DOHH2 (cell line): ENCODE data around the gene TMEM92.

Source experiments
- H3F3A ChIP-seq: fragments of 200-600 bp; sonication (generic), shearing (Covaris generic); 2 replicates; pipeline ENCODE4 v1.6.0; 2016; ENCODE audit warnings: antibody characterized with exemption, mild to moderate bottlenecking; ENCODE audit not compliant: control insufficient read depth, insufficient read depth
- H3K27ac ChIP-seq: fragments of 200-600 bp; sonication (generic); 2 replicates; pipeline ENCODE4 v1.5.1; 2014; ENCODE audit warnings: low read depth, mild to moderate bottlenecking, low read length, moderate library complexity
- H3K27me3 ChIP-seq: fragments of 200-600 bp; sonication (generic); 2 replicates; pipeline ENCODE4 v1.6.1; 2014; ENCODE audit warnings: mild to moderate bottlenecking, low read length, mixed read lengths; ENCODE audit not compliant: control insufficient read depth
- H3K36me3 ChIP-seq: fragments of 200-600 bp; sonication (generic); 2 replicates; pipeline ENCODE4 v1.6.1; 2014; ENCODE audit warnings: mild to moderate bottlenecking, low read length, moderate library complexity, mixed read lengths; ENCODE audit not compliant: control insufficient read depth
- H3K4me1 ChIP-seq: fragments of 200-600 bp; sonication (generic); 2 replicates; pipeline ENCODE4 v1.6.1; 2014; ENCODE audit warnings: mild to moderate bottlenecking, low read length, mixed read lengths; ENCODE audit not compliant: control insufficient read depth
- H3K4me2 ChIP-seq: fragments of 200-600 bp; sonication (generic); 2 replicates; pipeline ENCODE4 v1.6.0; 2014; ENCODE audit warnings: mild to moderate bottlenecking, low read length, moderate library complexity
- H3K4me3 ChIP-seq: fragments of 200-600 bp; sonication (generic); 2 replicates; pipeline ENCODE4 v1.5.1; 2014; ENCODE audit warnings: mild to moderate bottlenecking, low read length, mixed read lengths
- H3K79me2 ChIP-seq: fragments of 200-600 bp; sonication (generic); 2 replicates; pipeline ENCODE4 v1.6.1; 2014; ENCODE audit warnings: mild to moderate bottlenecking, low read length, mixed read lengths; ENCODE audit not compliant: control insufficient read depth
- H3K9me2 ChIP-seq: fragments of 200-600 bp; sonication (generic); replicated peaks from 2 replicates; pipeline ENCODE4 v1.6.1; 2014; ENCODE audit warnings: mild to moderate bottlenecking, low read length, mixed read lengths; ENCODE audit not compliant: control insufficient read depth
- H3K9me3 ChIP-seq: fragments of 200-600 bp; sonication (generic); 2 replicates; pipeline ENCODE4 v1.6.1; 2014; ENCODE audit warnings: antibody characterized with exemption, low read length, mixed read lengths; ENCODE audit not compliant: control insufficient read depth, insufficient read depth
- H4K20me1 ChIP-seq: fragments of 200-600 bp; sonication (generic); 2 replicates; pipeline ENCODE4 v1.6.0; 2014; ENCODE audit warnings: low read depth, mild to moderate bottlenecking, antibody characterized with exemption, low read length, moderate library complexity; ENCODE audit not compliant: control insufficient read depth, insufficient read depth
- EZH2phosphoT487 ChIP-seq: fragments of 200-600 bp; sonication (generic); IDR thresholded peaks from 2 replicates; pipeline ENCODE4 v1.6.1; 2017; ENCODE audit warnings: borderline replicate concordance, mild to moderate bottlenecking, antibody characterized with exemption, low read length, moderate library complexity, mixed read lengths
- TF ChIP-seq, protein P1 (sequence below): fragments of 200-600 bp; sonication (generic); IDR thresholded peaks from one replicate; pipeline ENCODE4 v1.5.1; 2014; ENCODE audit warnings: antibody characterized with exemption, mild to moderate bottlenecking, low read depth, low read length; ENCODE audit not compliant: poor library complexity, severe bottlenecking

Gene TMEM92

DNA sequence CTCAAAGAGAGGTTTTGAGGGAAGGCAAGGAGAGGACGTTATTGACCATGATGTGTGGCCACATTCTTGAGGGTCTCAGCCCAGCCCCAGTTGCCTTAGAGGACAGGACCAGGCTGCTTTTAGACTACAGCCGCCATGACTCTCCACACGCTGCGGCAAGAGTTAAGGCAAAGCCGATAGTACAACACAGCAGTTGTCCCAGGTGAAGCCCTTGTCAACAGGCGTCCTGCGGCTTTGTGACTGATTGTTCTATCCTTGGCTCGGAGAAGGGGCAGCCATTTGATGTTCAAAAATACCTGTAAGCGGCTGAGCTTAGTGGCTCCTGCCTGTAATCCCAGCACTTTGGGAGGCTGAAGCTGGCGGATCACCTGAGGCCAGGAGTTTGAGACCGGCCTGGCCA is 28.8 kb downstream of the TMEM92 start:
- TF ChIP-seq, protein P1, sequence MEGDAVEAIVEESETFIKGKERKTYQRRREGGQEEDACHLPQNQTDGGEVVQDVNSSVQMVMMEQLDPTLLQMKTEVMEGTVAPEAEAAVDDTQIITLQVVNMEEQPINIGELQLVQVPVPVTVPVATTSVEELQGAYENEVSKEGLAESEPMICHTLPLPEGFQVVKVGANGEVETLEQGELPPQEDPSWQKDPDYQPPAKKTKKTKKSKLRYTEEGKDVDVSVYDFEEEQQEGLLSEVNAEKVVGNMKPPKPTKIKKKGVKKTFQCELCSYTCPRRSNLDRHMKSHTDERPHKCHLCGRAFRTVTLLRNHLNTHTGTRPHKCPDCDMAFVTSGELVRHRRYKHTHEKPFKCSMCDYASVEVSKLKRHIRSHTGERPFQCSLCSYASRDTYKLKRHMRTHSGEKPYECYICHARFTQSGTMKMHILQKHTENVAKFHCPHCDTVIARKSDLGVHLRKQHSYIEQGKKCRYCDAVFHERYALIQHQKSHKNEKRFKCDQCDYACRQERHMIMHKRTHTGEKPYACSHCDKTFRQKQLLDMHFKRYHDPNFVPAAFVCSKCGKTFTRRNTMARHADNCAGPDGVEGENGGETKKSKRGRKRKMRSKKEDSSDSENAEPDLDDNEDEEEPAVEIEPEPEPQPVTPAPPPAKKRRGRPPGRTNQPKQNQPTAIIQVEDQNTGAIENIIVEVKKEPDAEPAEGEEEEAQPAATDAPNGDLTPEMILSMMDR: no peak
- TF ChIP-seq EZH2phosphoT487: no peak

DNA sequence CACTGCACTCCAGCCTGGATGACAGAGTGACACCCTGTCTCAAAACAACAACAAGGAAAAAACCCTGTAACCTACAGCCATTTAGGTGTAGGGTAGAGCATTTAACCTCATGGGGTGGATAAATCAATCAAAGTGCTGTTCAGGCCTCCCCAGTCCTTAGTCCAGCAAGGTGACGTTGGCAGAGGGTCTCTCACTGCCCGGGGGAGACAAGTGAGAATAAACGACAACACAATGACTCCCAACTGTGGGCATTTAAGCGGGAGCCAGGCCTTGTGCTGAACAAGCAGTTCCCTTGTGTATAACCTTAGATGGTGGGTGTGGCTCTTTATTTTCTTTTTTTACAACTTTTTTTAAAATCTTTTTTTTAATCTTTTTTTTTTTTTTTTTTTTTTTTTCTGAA is 29.3 kb downstream of the TMEM92 start:
- TF ChIP-seq, protein P1: no peak
- TF ChIP-seq EZH2phosphoT487: no peak

More for the DNA sequence above, 28.8 kb downstream of the TMEM92 start:
- Histone ChIP-seq H4K20me1 (no peaks in the 10 kb centered on the region), H3K9me3 (no peaks in the 10 kb centered on the region), H3K36me3 (no peaks in the 10 kb centered on the region), H3K79me2 (no peaks in the 10 kb centered on the region), H3K27ac (no peak overlapping the region), H3K27me3 (peaks cover 15% of the 10 kb centered on the region), H3K4me3 (no peak overlapping the region), H3K4me2 (no peak overlapping the region), H3F3A (no peaks in the 10 kb centered on the region), H3K9me2 (no peaks in the 10 kb centered on the region), H3K4me1 (no peaks in the 10 kb centered on the region)

DNA sequence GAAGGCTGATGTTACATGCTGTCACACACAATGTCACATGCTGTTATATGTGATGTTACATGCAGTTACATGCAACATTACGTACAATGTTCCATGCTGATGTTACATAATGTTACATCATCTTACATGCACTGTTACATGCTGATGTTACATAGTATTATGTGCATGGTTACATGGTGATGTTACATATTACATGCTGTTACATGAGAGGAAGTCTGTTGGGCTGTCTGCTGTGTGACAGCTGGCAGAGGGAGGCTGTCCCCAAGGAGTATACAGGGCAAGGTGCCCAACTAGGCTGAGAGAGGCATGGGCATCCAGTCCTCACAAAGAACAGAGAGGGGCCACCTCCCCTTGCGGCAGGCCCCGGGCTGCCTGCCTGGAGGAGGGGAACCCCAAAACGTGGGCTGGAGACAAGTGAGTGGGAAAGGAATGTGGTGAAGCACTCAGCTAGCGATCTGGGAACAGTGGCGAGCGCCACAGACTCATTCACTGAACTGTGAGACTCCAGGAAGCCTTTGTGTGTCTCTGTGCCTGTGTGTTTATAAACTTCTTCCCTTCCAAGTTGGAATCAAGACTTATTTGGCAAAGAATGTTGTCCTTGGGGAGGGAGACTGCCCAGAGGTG is 30.6 kb downstream of the TMEM92 start:
- Histone ChIP-seq H3F3A (no peaks in the 10 kb centered on the region), H3K27me3 (peaks cover 21% of the 10 kb centered on the region), H4K20me1 (no peaks in the 10 kb centered on the region), H3K27ac (no peak overlapping the region), H3K4me1 (no peaks in the 10 kb centered on the region), H3K4me3 (no peak overlapping the region), H3K4me2 (no peak overlapping the region), H3K36me3 (no peaks in the 10 kb centered on the region), H3K9me3 (no peaks in the 10 kb centered on the region), H3K9me2 (no peaks in the 10 kb centered on the region), H3K79me2 (no peaks in the 10 kb centered on the region)
- TF ChIP-seq EZH2phosphoT487: no peak
- TF ChIP-seq, protein P1: no peak

More for the DNA sequence above, 29.3 kb downstream of the TMEM92 start:
- no peaks in the 10 kb centered on the region for H4K20me1 ChIP-seq
- no peaks in the 10 kb centered on the region for H3K79me2 ChIP-seq
- no peak overlapping the region for H3K27ac ChIP-seq
- H3K4me1 ChIP-seq: no peaks in the 10 kb centered on the region
- H3K4me3 ChIP-seq: no peak overlapping the region
- no peaks in the 10 kb centered on the region for H3F3A ChIP-seq
- no peak overlapping the region for H3K4me2 ChIP-seq
- peaks cover 15% of the 10 kb centered on the region for H3K27me3 ChIP-seq
- H3K36me3 ChIP-seq: no peaks in the 10 kb centered on the region
- no peaks in the 10 kb centered on the region for H3K9me3 ChIP-seq
- no peaks in the 10 kb centered on the region for H3K9me2 ChIP-seq
